Measurements from ENCODE around the gene WNT3A. TPM values are rescaled to one million over a fixed set of nuclear protein-coding genes. Genes with fewer than 3 reads are reported as not detected.
A peak's percentile ranks its signal among the peaks of the same experiment; 100 is the strongest.

Gene WNT3A
- total and polyA plus RNA-seq, 9 of the 15 experiments (the other 6 are each of a cell fraction or from before 2014, with no cell fraction given) = not detected

DNA sequence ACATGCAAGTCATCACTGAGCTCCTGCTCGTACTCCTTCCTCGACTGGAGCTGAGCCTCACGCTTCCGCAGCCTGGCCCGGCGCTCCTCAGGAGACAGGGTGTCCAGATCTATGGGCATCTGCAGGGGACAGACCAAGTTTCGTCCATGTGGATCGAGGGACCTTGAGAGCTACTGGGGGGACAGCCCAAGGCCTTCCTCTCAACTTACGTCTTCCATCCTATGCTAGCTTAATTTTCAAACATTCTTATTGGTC is 99.9 kb downstream of the WNT3A start:
- POLR2A ChIA-PET = interaction anchor here (0.6 to 2.1 kb wide), 9 partner anchors 8 to 763 kb away, joined by 3 to 13 read pairs (median 4); partner anchors contain the start of gene ARF1
- DNase-seq (ENCODE audit: extremely low read depth in 1 of 4, low spot score in 3 of 4) = peak in 1 of 4 experiments; percentile 4
- H3K9me3 ChIP-seq (replicated peaks; ENCODE audit: control insufficient read depth, insufficient read depth, low read depth, low read length) = peaks cover 5% of the 10 kb centered on the region; the same call in 1 of the 2 replicates
- H3K27ac ChIP-seq (ENCODE audit: extremely low read depth, low read depth, low read length) = no peak overlapping the region
- BruUV-seq (replicated peaks) = no TSS peak
- no peak overlapping the region for H3K4me3 ChIP-seq
- H3K36me3 ChIP-seq (ENCODE audit: control insufficient read depth, insufficient read depth, low read length) = peaks cover 29% of the 10 kb centered on the region; the same call in 2 of the 3 replicates
- no peaks in the 10 kb centered on the region for H3K9me1 ChIP-seq (ENCODE audit: control insufficient read depth, insufficient read depth, low read length)
- intact Hi-C loops (cut with micrococcal nuclease) = no loop called here
- H3K79me2 ChIP-seq (ENCODE audit: control insufficient read depth, insufficient read depth, low read length) = peaks cover 50% of the 10 kb centered on the region
- no peak overlapping the region for H3K4me2 ChIP-seq (ENCODE audit: insufficient read depth, low read length)
- no peaks in the 10 kb centered on the region for H3K27me3 ChIP-seq (ENCODE audit: control insufficient read depth in 2 of 2, insufficient read depth in 2 of 2, low read length in 2 of 2)
- in situ Hi-C loops (cut with MboI) = no loop called here
- CTCF ChIA-PET (ENCODE audit: low intra/inter-chr PET ratio) = no interaction called here
- no peak overlapping the region for H2AFZ ChIP-seq (ENCODE audit: low read depth, low read length)
- H3K4me1 ChIP-seq (replicated peaks in 1 of 2; ENCODE audit: control insufficient read depth in 2 of 2, insufficient read depth in 2 of 2, low read length in 2 of 2) = peaks cover 26 to 65% of the 10 kb centered on the region in 2 experiments
- 90% methylated on average over 9 of the region's 9 CpGs for WGBS (ENCODE audit: insufficient coverage, low coverage, missing lambda C conversion rate)
- no peak for TF ChIP-seq NCOA1 (IDR thresholded peaks at IDR 0.05; ENCODE audit: low read depth)
- no peak for TF ChIP-seq SMC3 (conservative IDR thresholded peaks at IDR 0.05; ENCODE audit: insufficient read depth, low read depth, low read length)
- no peak for TF ChIP-seq SREBF2 (CRISPR knock-in tag; IDR thresholded peaks at IDR 0.05)
- no peak for TF ChIP-seq ZNF184 (CRISPR knock-in tag; IDR thresholded peaks at IDR 0.05)
- TF ChIP-seq SOX6 (IDR thresholded peaks at IDR 0.05) = no peak
- no peak for TF ChIP-seq IRF1 (CRISPR knock-in tag; IDR thresholded peaks at IDR 0.05; ENCODE audit: borderline replicate concordance)
- no peak for TF ChIP-seq ZNF644 (tag; IDR thresholded peaks at IDR 0.05; ENCODE audit: low read depth)
- TF ChIP-seq SRSF9 (IDR thresholded peaks at IDR 0.05; ENCODE audit: borderline replicate concordance, low read depth, low read length) = no peak
- no peak for FAIRE-seq
- H3K9ac ChIP-seq (ENCODE audit: insufficient read depth in 1 of 2, low read depth in 2 of 2, low read length in 2 of 2) = 0 out of 4 replicates have a peak overlapping the region, but pooled peaks of 1 of the 2 experiments have one; percentile 11
- no peak for ATAC-seq
- H4K20me1 ChIP-seq (replicated peaks; ENCODE audit: control insufficient read depth, insufficient read depth, low read length) = no peaks in the 10 kb centered on the region
